ENCODE data around the gene IL22RA1. TPM values are rescaled to one million over a fixed set of nuclear protein-coding genes. Genes with fewer than 3 reads are reported as not detected.

The IL22RA1 gene
- total and polyA plus RNA-seq, 10 of the 15 experiments (the other 5 are each of a cell fraction or from before 2014, with no cell fraction given): not detected

DNA sequence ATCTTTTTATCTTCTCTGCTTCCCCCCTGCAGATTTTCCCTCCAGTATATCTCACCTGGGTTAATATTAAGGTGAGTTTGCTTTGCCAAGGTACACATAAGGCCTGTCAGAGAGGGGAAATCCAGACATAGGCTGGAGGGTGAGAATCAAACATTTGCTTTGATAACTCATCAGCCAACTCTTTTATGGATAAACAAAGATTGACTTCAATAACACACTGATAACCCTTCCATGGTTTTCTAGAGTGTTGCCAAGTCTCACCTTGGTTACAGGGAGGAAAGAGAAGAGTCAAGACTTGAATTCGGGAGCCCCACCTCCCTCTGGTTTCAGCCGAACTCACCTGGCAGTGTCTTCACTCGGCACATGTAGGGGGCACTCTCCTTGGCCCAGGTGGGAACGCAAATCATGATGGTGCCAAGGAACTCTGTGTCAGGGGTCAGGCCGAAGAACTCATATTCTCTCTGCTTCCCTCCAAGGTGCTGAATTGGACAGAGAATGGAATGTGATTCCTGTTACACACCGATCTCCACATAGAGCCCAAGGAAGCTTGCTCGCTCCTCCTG, 15.1 kb downstream of the IL22RA1 start:
- Histone ChIP-seq H3K27ac (ENCODE audit: control insufficient read depth, insufficient read depth) (no peak overlapping the region), H3K27me3 (replicated peaks in 1 of 2; ENCODE audit: control insufficient read depth in 2 of 2, insufficient read depth in 2 of 2, low read length in 1 of 2) (peaks cover 0 to 2% of the 10 kb centered on the region in 2 experiments; a peak in 1 of 4 replicates), H3K4me1 (ENCODE audit: control insufficient read depth, insufficient read depth, low read length) (no peaks in the 10 kb centered on the region; the same call in 1 of the 2 replicates), H3K4me3 (no peak overlapping the region), H3K9me3 (replicated peaks; ENCODE audit: control insufficient read depth, insufficient read depth, low read length) (peaks cover 5% of the 10 kb centered on the region; the same call in 2 of the 3 replicates), H2AFZ (ENCODE audit: control insufficient read depth, low read depth, low read length) (no peak overlapping the region), H3K4me2 (ENCODE audit: control insufficient read depth, insufficient read depth) (no peak overlapping the region), H4K20me1 (ENCODE audit: control insufficient read depth, insufficient read depth) (no peaks in the 10 kb centered on the region), H3K79me2 (ENCODE audit: control insufficient read depth, insufficient read depth, low read length) (no peaks in the 10 kb centered on the region), H3K36me3 (ENCODE audit: control insufficient read depth in 2 of 2, insufficient read depth in 2 of 2, low read length in 1 of 2) (no peaks in the 10 kb centered on the region), H3K9ac (ENCODE audit: control insufficient read depth, insufficient read depth, low read length) (no peak overlapping the region)
- intact Hi-C loops (cut with micrococcal nuclease; ENCODE audit: unreplicated experiment): no loop called here
- SMC1A ChIA-PET (ENCODE audit: uncharacterized antibody, unreplicated experiment): no interaction called here
- in situ Hi-C loops (cut with MboI): loop anchor here (5.0 kb wide), 1 partner anchor 49 kb away; no protein-coding TSS in a partner anchor
- POLR2A ChIA-PET: interaction anchor here (0.6 kb wide), 1 partner anchor 9 kb away, joined by 3 read pairs; no protein-coding TSS in a partner anchor
- CTCF ChIA-PET: no interaction called here
- ATAC-seq (no peak), FAIRE-seq (no peak), DNase-seq (ENCODE audit: low read depth, low spot score) (no peak)
- BruUV-seq (replicated peaks): no TSS peak
- 54% methylated on average over 7 of the region's 7 CpGs for WGBS (ENCODE audit: insufficient coverage, insufficient replicate concordance, low lambda C conversion rate, missing lambda C conversion rate)
- no peak for TF ChIP-seq CBX5 (IDR thresholded peaks at IDR 0.05; ENCODE audit: low read depth)
- TF ChIP-seq, protein P1, sequence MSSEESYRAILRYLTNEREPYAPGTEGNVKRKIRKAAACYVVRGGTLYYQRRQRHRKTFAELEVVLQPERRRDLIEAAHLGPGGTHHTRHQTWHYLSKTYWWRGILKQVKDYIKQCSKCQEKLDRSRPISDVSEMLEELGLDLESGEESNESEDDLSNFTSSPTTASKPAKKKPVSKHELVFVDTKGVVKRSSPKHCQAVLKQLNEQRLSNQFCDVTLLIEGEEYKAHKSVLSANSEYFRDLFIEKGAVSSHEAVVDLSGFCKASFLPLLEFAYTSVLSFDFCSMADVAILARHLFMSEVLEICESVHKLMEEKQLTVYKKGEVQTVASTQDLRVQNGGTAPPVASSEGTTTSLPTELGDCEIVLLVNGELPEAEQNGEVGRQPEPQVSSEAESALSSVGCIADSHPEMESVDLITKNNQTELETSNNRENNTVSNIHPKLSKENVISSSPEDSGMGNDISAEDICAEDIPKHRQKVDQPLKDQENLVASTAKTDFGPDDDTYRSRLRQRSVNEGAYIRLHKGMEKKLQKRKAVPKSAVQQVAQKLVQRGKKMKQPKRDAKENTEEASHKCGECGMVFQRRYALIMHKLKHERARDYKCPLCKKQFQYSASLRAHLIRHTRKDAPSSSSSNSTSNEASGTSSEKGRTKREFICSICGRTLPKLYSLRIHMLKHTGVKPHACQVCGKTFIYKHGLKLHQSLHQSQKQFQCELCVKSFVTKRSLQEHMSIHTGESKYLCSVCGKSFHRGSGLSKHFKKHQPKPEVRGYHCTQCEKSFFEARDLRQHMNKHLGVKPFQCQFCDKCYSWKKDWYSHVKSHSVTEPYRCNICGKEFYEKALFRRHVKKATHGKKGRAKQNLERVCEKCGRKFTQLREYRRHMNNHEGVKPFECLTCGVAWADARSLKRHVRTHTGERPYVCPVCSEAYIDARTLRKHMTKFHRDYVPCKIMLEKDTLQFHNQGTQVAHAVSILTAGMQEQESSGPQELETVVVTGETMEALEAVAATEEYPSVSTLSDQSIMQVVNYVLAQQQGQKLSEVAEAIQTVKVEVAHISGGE (CRISPR knock-in tag; IDR thresholded peaks at IDR 0.05): no peak
- no peak for TF ChIP-seq EED (IDR thresholded peaks at IDR 0.05; ENCODE audit: low read depth)
- TF ChIP-seq SREBF2 (IDR thresholded peaks at IDR 0.05; ENCODE audit: low read length): no peak
- no peak for TF ChIP-seq ZNF207 (IDR thresholded peaks at IDR 0.05; ENCODE audit: borderline replicate concordance)
- no peak for TF ChIP-seq NFYB (IDR thresholded peaks at IDR 0.05; ENCODE audit: insufficient read depth, low read depth, low read length)
- no peak for TF ChIP-seq CBX3 (IDR thresholded peaks at IDR 0.05; ENCODE audit: borderline replicate concordance, low read depth)
- TF ChIP-seq, protein P2, sequence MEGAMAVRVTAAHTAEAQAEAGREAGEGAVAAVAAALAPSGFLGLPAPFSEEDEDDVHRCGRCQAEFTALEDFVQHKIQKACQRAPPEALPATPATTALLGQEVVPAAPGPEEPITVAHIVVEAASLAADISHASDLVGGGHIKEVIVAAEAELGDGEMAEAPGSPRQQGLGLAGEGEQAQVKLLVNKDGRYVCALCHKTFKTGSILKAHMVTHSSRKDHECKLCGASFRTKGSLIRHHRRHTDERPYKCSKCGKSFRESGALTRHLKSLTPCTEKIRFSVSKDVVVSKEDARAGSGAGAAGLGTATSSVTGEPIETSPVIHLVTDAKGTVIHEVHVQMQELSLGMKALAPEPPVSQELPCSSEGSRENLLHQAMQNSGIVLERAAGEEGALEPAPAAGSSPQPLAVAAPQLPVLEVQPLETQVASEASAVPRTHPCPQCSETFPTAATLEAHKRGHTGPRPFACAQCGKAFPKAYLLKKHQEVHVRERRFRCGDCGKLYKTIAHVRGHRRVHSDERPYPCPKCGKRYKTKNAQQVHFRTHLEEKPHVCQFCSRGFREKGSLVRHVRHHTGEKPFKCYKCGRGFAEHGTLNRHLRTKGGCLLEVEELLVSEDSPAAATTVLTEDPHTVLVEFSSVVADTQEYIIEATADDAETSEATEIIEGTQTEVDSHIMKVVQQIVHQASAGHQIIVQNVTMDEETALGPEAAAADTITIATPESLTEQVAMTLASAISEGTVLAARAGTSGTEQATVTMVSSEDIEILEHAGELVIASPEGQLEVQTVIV (IDR thresholded peaks at IDR 0.05; ENCODE audit: borderline replicate concordance, partially characterized antibody): no peak
- TF ChIP-seq EZH2 (IDR thresholded peaks at IDR 0.05; ENCODE audit: borderline replicate concordance, control insufficient read depth, low read depth, low read length): no peak
- no peak for TF ChIP-seq BRCA1 (IDR thresholded peaks at IDR 0.05; ENCODE audit: low read depth, low read length)
- TF ChIP-seq CEBPB (IDR thresholded peaks at IDR 0.05; ENCODE audit: borderline replicate concordance in 1 of 2, low read depth in 2 of 2, low read length in 2 of 2): no peak
- TF ChIP-seq, protein P3, sequence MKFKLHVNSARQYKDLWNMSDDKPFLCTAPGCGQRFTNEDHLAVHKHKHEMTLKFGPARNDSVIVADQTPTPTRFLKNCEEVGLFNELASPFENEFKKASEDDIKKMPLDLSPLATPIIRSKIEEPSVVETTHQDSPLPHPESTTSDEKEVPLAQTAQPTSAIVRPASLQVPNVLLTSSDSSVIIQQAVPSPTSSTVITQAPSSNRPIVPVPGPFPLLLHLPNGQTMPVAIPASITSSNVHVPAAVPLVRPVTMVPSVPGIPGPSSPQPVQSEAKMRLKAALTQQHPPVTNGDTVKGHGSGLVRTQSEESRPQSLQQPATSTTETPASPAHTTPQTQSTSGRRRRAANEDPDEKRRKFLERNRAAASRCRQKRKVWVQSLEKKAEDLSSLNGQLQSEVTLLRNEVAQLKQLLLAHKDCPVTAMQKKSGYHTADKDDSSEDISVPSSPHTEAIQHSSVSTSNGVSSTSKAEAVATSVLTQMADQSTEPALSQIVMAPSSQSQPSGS (IDR thresholded peaks at IDR 0.05; ENCODE audit: low read length): no peak
- TF ChIP-seq SIN3A (IDR thresholded peaks at IDR 0.05; ENCODE audit: low read depth, low read length): no peak
- TF ChIP-seq ZZZ3 (IDR thresholded peaks at IDR 0.05; ENCODE audit: control insufficient read depth, insufficient read length, low read depth): no peak
- RAD21 ChIA-PET (ENCODE audit: unreplicated experiment): no interaction called here
